ENCODE data around the gene FAM53C. TPM values are rescaled to one million over a fixed set of nuclear protein-coding genes. Genes with fewer than 3 reads are reported as not detected.
A peak's percentile ranks its signal among the peaks of the same experiment; 100 is the strongest.

Gene FAM53C
- total RNA-seq, 1 donor from 2014 or later = 45.6 TPM

GRCh38 chr5:138351517-138351916 lies 13.5 kb downstream of the FAM53C start:
- peak overlapping the region; percentile 63 for H3K4me3 Mint-ChIP-seq (ENCODE audit: unreplicated experiment)
- H3K4me1 Mint-ChIP-seq (ENCODE audit: unreplicated experiment) = peaks cover 35% of the 10 kb centered on the region
- no peak for DNase-seq (ENCODE audit: extremely low spot score, unreplicated experiment)
- H3K27me3 Mint-ChIP-seq (ENCODE audit: unreplicated experiment) = no peaks in the 10 kb centered on the region
- no peak for TF ChIP-seq CTCF (IDR thresholded peaks at IDR 0.05)
- H3K27ac Mint-ChIP-seq (ENCODE audit: unreplicated experiment) = peak overlapping the region; percentile 76
- H3K36me3 Mint-ChIP-seq (ENCODE audit: unreplicated experiment) = peaks cover 27% of the 10 kb centered on the region
- H3K9me3 Mint-ChIP-seq (ENCODE audit: unreplicated experiment) = no peaks in the 10 kb centered on the region

DNA sequence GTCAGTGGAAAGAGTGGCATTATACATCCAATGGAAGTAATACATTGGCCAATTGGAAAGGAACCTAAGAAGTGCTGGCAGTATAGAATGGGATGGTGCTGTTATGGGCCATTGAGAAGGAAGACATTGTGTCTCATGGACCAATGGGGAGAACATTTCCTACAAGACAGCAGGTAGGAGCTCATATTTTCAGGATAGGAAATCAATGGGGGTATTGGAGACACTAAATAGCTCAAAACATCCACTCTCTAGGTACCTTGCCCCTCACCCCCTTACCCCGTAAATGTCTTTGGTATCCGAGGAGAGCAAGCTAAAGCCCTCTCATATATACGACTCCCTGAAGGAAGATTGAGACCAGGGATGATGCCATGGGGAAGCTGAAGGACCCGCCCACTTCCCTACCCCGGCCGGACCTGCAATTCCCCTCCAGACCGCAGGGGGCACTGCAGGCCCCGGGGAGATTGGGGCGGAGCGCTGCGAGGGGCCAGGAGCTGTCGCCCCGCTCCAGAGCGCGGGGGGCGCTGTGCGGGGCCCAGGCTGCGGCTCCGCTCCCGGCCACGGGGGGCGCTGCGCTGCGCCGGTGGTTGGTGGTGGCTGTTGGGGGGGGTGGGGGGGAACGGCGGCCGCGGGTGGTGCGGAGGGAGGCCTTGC lies 14.1 kb downstream of the FAM53C start, which contains the start of gene KDM3B:
Gene KDM3B, plus strand, starts transcription at position 615 of the 651 bp plus-strand sequence. CDS start 111 bp downstream, outside the sequence.
- DNase-seq (ENCODE audit: extremely low spot score, unreplicated experiment) = peak; percentile 99
- peaks cover 39% of the 10 kb centered on the region for H3K4me1 Mint-ChIP-seq (ENCODE audit: unreplicated experiment)
- H3K27me3 Mint-ChIP-seq (ENCODE audit: unreplicated experiment) = no peaks in the 10 kb centered on the region
- no peaks in the 10 kb centered on the region for H3K9me3 Mint-ChIP-seq (ENCODE audit: unreplicated experiment)
- H3K36me3 Mint-ChIP-seq (ENCODE audit: unreplicated experiment) = peaks cover 20% of the 10 kb centered on the region
- peak; percentile 91 for TF ChIP-seq CTCF (IDR thresholded peaks at IDR 0.05)
- peak within 1 kb of the TSS; percentile 89 for H3K4me3 Mint-ChIP-seq (ENCODE audit: unreplicated experiment)
- peak within 1 kb of the TSS; percentile 91 for H3K27ac Mint-ChIP-seq (ENCODE audit: unreplicated experiment)

DNA sequence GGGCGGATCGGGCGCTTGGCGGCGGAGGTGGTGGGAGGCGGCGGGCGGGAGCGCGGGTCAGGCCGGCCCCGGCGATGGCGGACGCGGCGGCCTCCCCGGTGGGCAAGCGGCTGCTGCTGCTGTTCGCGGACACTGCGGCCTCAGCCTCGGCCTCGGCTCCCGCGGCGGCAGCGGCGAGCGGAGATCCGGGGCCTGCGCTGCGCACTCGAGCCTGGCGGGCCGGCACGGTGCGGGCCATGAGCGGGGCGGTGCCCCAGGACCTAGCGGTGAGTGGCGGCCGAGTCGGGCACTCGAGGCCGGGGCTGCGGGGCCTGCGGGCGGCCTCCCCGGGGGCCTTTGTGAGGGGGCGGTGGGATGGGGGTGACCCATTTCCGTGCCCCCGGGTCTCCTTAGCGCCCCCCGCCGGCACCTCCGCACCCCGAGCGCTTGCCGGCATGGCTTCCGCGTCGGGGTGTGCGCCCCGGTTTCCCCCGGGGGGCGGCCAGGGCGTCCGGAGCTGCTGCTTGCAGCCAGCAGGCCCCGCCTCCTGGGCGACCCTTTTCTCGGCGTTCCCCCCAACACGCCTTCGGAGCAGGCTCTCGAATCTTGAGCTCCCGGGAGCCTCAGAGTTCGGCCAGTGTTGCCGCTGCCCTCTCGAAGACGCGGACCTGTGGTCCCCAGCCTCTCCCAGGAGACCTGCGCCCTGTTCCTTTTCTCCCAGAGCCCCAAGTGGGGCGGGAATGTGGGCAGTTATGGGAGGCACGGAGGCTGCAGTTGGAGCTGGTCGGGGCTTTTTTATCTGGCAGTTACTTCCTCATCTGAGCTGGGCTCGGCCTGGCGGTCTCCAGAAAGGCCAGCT lies 14.9 kb downstream of the FAM53C start:
- peaks cover 38% of the 10 kb centered on the region for H3K4me1 Mint-ChIP-seq (ENCODE audit: unreplicated experiment)
- no peak for DNase-seq (ENCODE audit: extremely low spot score, unreplicated experiment)
- peak; percentile 40 for TF ChIP-seq CTCF (IDR thresholded peaks at IDR 0.05)
- H3K4me3 Mint-ChIP-seq (ENCODE audit: unreplicated experiment) = peak overlapping the region; percentile 89
- no peaks in the 10 kb centered on the region for H3K9me3 Mint-ChIP-seq (ENCODE audit: unreplicated experiment)
- peak overlapping the region; percentile 91 for H3K27ac Mint-ChIP-seq (ENCODE audit: unreplicated experiment)
- H3K36me3 Mint-ChIP-seq (ENCODE audit: unreplicated experiment) = peaks cover 13% of the 10 kb centered on the region
- H3K27me3 Mint-ChIP-seq (ENCODE audit: unreplicated experiment) = no peaks in the 10 kb centered on the region

DNA sequence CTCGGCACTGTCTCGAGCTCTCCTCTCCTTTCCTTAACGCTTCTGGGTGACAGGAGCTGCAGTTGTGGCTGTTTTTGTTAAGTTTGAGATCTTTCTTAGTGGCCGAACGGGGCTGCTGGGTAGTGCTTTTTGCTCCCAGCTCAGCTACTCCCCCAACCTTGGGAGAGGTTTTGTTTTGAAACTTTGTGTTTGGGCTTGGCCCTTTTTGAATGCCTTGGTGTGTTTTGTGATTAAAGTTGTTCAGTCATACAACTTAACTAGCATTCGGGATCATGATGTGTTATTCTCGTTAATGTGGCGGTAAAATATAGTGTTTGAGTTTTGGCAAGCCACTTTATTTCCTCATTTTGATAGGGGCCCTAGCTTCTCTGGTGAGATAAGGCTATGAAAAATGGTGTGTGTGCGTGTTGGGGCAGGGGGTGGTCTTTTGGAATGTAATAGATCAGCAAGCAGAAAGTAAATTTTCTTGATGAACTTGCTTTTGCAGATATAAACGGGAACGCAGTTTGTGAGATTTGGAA lies 15.6 kb downstream of the FAM53C start:
- peaks cover 10% of the 10 kb centered on the region for H3K36me3 Mint-ChIP-seq (ENCODE audit: unreplicated experiment)
- H3K4me3 Mint-ChIP-seq (ENCODE audit: unreplicated experiment) = peak overlapping the region; percentile 89
- peaks cover 38% of the 10 kb centered on the region for H3K4me1 Mint-ChIP-seq (ENCODE audit: unreplicated experiment)
- no peak for TF ChIP-seq CTCF (IDR thresholded peaks at IDR 0.05)
- peak overlapping the region; percentile 91 for H3K27ac Mint-ChIP-seq (ENCODE audit: unreplicated experiment)
- H3K27me3 Mint-ChIP-seq (ENCODE audit: unreplicated experiment) = no peaks in the 10 kb centered on the region
- DNase-seq (ENCODE audit: extremely low spot score, unreplicated experiment) = no peak
- H3K9me3 Mint-ChIP-seq (ENCODE audit: unreplicated experiment) = no peaks in the 10 kb centered on the region

GRCh38 chr5:138354387-138354786 lies 16.3 kb downstream of the FAM53C start:
- no peaks in the 10 kb centered on the region for H3K27me3 Mint-ChIP-seq (ENCODE audit: unreplicated experiment)
- peaks cover 38% of the 10 kb centered on the region for H3K4me1 Mint-ChIP-seq (ENCODE audit: unreplicated experiment)
- no peak for DNase-seq (ENCODE audit: extremely low spot score, unreplicated experiment)
- peak overlapping the region; percentile 91 for H3K27ac Mint-ChIP-seq (ENCODE audit: unreplicated experiment)
- peak overlapping the region; percentile 89 for H3K4me3 Mint-ChIP-seq (ENCODE audit: unreplicated experiment)
- peaks cover 8% of the 10 kb centered on the region for H3K36me3 Mint-ChIP-seq (ENCODE audit: unreplicated experiment)
- no peaks in the 10 kb centered on the region for H3K9me3 Mint-ChIP-seq (ENCODE audit: unreplicated experiment)
- no peak for TF ChIP-seq CTCF (IDR thresholded peaks at IDR 0.05)
